A172 (cell line): ENCODE measurements around the gene KRT82. TPM values are rescaled to one million over a fixed set of nuclear protein-coding genes. Genes with fewer than 3 reads are reported as not detected.

Experiments
- DNase-seq: peaks from one replicate; pipeline ENCODE4 v3.0.0-alpha.2; 2015; ENCODE audit warnings: low spot score
- total RNA-seq: library from RNA; depleted of rRNA; stranded (reverse); fragments of >200 nt; shearing (Covaris generic); gene quantifications from 2 replicates; pipeline ENCODE4 v1.2.3, GENCODE V29; 2014

KRT82 gene
- total RNA-seq, 1 experiment from 2014 or later = not detected

DNA sequence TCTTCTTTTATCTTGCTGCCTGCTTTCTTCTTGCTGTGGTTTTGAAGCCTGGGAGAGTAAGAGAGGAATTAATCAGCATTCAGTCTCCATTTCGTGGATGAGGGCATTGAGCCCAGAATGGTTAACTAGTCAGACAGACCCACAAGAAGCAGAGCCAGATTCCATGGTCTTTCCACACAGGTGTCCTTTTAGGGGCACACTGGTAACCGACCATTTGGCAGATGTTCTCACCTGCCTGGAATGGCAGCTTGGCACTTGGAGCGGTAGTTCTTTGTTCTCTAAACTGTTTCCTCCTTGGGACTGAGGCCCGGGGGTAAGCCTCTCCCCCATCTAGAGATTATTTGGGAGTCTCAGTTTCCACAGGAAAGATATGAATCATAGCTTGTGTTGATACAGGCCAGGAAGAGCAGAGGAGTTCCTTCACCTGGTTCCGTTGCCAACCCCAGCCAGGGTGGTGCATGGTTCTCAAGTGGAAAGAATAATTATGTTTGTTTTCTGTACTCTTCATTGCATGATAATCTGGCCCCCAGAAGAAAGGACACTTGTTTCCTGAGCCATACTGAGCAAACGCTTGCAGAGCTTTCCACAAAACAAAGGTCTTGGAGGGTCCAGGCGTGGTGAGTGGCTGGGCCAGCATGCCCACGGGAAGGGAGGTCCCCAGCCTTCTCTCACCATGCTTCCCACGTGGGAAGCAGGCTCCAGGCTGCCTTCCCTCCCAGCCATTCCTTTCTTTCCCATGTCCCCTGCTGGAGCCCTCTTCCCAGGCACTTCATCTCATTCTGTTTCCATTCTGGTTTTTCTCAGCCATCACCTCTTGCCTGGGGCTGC is 30.1 kb upstream of the KRT82 start:
- DNase-seq = peak; percentile 10

DNA sequence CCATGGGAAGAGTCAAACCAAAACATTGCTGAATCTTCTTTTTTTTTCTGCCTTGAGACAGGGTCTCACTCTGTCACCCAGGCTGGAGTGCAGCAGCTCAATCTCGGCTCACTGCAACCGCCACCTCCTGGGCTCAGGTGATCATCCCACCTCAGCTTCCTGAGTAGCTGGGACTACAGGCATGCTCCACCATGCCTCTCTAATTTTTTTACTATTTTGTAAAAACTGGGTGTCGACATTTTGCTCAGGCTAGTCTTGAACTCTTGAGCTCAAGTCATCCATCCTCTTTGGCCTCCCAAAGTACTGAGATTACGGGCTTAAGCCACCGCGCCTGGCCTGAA is 29.5 kb upstream of the KRT82 start:
- DNase-seq = no peak

DNA sequence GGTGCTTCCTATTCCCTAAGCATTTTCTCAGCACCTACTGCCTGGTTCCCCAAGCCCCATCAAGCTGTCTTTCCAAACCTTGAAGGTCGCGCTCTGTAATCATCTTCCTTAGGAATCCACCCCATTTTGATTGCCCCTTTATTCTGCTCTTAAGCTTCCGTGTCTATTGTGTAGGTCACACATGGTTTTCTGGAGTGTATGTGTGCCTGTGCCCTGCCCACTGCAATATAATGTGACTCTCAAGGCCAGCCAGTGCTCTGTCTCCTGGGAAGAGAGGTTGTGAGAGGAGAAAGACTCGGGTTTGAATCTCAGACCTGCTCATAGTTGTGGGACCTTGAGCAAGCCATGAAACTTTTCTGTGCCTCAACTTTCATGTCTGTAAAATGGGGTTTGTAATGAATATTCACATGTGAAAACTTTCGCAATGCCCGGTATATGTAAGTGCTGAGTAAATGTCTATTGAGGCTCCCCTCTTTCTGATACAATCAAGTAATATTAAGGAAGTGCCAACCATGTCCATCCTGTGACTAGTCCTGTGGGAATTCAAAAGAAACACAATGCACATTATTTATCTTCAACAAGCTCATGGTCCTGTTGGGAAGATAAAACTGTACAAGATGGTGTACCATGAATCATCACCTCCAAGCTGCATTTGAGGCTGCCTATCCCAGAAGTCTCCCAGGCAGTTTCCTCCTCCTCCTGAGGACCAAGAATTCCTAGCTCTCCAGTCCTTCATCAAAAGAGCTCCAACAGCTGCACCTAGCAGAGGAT is 28.8 kb upstream of the KRT82 start:
- DNase-seq = peak; percentile 52

DNA sequence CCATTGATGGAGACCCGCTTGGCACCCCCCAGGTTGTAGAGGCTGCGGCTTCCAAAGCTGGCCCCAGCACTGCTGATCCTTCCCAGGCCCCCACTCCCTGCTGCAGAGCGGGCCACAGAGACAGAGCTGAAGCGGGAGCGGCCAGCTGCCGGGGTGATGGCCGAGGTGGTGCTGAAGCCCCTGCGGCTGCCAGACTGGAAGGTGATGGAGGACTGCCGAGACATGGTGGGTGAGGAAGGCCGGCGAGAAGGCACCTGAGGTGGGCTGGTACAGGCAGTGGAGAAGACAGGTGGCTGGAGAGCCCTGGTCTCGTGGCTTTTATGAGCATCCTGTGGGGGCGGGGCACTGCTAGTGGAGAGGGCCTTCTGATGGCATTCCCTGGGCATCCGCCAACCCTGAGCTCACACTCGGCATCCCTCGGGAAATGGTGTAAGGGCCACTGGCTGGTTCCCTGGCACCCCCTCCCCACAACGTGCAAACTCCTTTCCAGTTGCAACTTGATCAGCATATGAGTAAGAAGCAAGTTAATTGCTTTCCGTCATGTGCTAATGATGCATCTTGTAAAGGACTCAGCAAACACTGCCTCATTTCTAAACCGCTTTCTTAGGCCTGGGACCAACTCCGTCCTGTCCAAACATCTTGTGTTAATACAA is 28.1 kb upstream of the KRT82 start, which contains the start of gene KRT75:
KRT75 (minus strand) TSS at position 291 of the 653 bp plus-strand sequence; CDS start at position 224, 67 bp downstream.
- DNase-seq = peak; percentile 59

DNA sequence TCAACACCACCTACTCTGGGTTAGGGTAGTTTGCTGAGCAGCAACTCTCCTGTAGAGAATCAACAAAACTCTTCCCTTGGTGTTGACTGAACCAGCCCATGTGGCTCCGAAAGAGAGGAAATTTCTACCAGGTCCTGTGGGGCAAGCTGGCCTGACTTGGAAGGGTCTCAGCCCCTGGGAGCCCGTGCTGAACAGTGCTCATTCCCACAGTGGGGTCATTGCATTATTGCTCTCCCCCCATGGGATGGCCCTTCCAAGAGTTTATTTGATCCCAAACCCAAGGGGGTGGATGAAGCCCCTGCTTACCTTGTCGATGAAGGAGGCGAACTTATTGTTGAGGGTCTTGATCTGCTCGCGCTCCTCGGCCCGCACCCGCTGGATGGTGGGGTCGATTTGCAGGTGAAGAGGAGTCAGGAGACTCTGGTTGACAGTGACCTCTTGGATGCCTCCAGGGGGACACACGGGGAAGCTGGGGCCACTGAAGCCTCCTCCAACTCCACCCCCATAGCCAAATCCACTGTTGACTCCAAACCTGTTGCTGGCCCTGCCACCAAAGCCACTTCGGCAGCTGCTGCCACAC is 27.5 kb upstream of the KRT82 start:
- no peak for DNase-seq

DNA sequence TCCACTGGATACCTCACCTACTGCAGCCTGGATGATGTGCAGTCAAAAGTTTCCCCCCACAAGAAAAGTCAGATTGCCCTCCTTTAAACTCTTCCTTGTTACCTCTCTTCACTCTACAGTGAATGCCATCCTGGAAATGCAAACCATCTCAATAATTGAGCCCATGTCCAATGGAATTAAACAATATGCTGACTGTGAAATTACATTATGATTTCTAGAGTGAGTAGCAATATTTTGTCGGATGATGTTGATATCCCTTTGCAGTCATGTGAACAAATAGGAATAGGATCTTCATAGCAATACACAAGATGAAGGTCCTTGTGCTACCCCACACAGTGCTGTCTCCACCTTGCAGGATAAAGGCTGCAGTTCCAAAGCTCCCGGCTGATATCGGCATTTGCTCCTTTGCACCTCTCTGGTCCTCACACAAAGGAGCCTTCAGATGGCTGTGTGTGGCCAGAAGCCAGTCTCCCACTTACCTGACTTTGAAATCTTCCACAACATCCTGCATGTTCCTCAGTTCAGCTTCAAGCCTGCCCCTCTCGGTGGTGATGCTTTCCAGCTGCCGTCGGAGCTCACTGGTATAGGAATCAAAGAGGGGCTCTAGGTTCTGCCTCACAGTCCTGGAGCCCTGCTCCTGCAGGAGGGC is 26.5 kb upstream of the KRT82 start:
- DNase-seq = no peak

DNA sequence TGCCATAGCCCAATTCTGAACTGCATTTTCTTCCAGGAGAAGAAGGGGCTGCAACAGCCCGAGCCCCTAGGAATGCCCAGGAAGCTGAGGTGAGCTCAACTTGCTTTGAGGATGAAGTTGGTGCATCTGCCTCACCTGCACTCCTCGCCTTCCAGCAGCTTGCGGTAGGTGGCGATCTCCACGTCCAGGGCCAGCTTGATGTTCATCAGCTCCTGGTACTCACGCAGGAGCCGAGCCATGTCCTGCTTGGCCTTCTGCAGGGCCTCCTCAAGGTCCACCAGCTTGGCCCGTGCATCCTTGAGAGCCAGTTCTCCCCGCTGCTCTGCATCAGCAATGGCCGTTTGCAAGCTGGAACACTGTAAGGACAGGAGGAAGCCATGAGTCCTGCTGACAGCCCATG is 22.0 kb upstream of the KRT82 start:
- no peak for DNase-seq

DNA sequence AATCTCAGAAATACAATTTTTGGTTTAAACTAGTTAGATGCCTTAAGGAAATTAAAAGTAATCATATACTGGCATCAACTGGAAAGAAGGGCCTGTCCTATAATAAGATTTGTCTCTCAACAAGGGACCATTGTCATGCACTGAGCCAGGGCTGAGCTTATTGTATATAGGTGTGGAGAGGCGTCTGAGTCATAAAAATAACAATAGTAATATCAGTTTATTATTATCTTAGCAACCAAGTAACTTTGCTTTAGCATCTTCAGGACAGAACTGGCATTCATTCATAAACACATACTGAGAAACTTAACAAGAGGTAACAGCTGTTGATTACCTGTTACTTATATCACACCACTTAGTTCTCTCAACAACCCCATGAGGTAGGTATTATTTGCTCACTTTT is 20.9 kb upstream of the KRT82 start:
- no peak for DNase-seq

DNA sequence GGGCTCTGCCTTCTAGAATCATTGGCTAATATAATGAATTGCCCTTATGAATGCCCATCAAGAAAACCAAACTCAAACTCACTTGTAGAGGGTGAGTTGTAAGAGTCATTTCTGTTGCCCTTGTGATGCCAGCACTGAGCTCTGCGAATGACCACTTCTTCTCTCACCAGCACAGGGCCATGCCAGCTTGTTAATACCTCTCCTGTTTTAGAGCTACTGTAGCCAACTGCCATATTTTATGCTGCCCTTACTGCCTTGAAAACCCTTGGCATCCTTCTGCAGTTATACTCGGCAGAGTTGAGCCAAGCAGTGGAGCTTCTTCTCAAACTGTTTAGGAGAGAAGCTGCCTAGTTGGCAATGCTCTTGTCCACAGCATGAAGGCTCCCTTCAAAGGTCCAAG is 19.9 kb upstream of the KRT82 start:
- no peak for DNase-seq

DNA sequence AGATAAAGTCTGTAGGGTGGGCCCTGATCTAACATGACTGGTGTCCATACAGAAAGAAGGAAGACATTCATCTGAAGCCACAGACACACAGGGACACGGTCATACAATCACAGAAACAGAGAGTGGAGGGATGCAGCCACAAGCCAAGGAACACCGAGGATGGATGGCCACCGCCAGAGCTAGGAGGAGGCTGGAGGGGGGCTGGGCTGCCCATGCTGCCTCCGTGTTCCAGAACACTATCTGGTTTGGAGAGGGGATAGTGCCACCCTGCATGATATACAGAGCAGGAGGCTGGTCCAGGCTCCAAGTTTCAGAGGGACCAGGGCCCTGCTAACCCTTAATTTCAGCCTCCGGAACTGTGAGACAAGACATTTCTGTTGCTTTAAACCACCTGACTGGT is 19.3 kb upstream of the KRT82 start:
- no peak for DNase-seq

DNA sequence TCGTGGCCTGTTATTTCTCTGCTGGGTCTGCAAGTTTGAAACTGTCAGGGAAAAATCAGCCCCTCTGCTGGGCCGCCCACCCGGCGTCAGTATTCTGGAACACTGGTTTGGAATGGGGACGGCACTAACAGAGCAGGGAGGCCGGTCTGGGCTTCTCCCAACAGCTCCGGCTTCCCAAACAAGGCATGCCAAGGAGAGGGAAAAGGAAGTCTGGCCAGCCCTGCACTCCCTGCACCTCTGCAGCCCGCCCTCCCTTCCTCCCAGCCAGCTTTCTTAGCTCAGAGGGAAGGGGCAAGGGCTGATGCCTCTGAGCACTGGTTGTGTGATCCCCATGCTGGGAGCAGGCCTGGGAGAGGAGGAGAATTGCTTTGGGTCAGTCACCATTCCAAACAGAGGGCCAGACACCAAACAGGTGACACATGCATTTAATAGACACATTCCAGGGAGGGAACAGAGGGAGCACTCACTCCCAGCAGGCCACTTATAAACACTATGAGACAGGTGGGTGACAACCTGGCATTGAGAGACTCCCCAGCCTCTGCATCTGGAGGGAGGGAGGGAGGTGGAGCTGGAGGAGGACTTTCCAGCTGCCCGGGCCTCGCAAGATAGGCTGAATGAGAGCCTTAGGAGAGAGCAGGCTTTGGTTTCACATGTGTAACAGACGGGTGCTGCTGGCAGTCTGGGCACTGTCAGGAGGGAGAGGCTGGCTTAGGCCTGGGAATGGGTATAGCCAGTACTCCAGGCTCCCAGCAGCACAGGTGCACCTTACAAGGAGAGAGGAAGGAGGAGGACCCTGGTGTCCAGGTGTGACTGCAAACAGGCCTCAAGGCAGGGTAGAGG is 17.7 kb upstream of the KRT82 start:
- DNase-seq = no peak

DNA sequence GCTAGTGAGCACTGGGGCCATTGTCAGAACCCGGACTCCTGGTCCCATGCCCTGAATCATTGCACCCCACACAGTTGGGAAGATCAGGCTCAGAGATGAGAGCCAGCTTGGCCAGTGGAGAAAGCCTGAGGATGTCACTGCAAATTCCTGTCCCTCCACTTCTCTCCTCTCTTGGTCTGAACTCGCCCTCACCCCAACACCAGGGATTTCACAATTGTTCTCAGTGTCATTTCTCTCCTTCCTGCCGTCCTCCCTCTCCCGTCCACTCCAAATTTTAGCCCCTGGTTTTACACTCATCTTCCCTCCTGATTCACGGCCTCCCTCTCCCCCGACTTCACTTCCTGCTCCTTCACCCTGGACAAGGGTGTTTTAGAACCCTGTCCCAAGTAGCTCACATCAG is 16.9 kb upstream of the KRT82 start:
- no peak for DNase-seq

DNA sequence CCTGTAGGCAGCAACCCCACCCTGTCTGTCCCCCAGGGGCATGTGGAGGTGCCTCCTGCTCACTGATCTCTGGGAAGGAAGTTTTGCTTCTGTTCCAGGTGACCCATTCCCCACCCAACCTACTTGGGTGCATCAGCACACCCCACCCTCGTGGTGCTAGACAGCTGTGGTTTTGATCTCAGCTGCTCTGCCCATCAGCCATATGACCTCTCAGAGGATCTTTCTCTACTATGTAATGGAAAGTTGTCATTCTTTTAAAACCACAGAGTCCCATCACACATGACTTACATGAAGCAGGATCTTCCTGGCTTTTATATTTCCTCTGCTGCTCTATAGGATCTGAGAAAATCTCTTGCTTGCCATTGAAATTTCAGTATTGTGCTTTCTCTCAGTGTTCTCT is 13.5 kb upstream of the KRT82 start:
- DNase-seq = no peak

DNA sequence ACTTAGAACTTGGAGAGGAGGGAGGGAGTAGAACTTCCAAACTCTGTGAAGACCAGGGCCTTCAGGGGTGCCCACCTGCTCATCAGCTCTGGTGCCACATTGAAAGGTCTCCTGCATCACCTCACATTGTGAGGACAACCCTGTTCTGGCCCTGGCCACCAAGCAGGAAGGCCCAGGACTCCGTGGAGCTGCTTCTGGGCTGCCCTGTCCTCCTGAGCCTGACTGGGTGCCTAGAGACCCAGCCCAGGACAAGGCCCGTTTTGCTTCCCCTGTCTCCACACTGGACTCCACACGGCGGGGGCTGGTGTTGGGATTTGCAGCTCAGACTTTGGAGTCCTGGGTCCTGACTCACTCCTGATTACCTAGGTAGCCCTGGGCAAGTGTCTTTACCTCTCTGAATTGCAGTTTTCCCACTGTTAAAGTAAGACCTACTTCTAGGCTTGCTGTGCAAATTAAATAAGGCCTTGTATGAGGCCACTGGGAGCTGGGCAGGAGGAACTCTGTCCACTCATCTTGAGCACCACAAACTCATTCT is 12.5 kb upstream of the KRT82 start:
- DNase-seq = no peak

DNA sequence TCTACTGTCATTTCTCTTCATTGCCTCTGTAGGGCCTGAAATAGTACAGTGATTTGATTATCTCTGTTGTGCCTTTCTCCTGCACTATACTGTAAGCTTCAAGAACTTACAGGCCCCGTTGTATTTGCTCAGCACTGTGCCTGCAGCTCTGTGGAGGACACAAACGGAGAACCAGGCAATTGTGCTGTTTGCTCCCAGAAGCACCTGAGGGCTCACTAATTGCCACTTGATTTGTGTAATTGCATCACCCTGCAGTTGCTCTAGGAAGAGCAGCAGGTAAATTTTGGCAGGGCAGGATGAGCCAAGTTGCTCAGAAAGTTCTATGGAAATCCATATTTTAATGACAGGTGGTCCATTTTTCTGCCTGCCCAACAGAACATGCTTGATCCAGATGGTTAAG is 11.6 kb upstream of the KRT82 start:
- no peak for DNase-seq

DNA sequence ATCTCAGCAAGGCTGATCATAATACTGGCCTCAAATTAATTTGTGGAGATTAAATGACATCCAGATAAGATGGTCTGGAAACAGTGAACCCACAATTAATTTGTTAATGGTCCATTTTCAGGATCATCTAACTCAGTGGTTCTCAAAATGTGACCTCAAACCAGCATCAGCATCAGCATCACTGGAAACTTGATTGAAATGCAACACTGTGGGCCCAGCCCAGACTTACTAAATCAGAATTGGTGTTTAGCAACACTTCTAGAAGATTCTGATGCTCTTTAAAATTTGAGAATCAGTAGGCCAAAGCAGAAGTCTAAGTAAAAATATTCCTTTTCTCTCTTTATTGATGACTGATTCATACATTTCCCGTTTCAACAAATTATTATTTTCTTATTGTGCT is 10.7 kb upstream of the KRT82 start:
- no peak for DNase-seq

DNA sequence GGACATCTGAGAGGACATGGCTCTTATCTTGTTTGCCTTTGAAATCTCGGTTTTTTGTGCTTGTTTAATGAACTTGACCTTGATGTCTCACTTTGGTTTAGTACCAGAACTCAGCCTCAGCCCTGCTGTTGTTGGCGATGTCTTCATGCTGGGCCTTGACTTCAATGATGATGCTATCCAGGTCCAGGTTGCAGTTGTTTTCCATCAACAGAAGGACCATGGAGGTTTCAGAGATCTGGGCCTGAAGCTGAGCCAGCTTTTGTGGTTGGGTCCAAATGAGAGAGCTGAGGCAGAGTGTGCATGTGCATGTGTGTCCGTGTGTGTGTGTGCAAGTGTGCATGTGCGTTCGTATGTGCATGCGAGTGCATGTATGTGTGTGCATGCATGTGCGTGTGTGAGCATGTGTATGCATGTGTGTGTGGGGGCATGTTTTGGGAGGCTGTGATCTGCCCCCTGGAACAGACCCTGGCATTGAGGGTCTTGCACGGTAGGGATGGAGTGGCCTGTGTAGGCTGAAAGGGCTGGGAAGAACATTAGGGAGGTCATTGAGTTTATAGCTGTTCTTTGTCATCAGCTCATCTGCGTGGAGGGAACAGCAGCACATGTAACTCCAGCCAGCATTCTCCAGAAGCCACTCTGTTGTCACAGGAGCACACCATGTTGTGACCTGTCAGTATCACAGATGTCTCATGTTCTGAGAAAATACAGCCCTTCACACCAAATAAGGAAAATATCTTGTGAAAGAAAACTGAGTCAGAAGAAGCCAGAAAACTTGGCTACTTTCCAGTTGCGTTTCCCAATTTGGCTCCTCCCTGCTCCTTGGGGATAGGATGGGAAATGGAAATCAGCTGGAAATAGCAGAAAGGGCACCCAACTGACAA is 10.0 kb upstream of the KRT82 start:
- peak; percentile 37 for DNase-seq

DNA sequence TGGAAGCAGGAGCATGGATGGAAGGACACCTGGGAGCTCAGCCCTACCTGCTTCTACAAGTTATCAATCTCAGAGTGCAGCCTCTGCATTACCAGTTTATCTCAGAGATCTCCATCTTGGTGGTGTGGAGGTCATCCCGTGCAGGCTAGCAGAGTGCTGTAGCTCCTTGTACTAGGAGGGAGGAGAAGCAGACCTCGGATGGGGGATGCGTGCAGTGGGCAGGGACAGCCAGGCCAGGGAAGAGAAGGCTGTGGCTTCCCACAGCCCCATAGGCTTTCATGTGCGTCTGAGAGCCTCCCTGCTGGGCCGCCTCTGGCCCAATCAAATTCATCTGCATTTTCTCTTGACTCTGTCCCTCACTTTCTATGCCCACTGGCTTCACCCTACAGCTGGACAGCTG is 8.8 kb upstream of the KRT82 start:
- no peak for DNase-seq

DNA sequence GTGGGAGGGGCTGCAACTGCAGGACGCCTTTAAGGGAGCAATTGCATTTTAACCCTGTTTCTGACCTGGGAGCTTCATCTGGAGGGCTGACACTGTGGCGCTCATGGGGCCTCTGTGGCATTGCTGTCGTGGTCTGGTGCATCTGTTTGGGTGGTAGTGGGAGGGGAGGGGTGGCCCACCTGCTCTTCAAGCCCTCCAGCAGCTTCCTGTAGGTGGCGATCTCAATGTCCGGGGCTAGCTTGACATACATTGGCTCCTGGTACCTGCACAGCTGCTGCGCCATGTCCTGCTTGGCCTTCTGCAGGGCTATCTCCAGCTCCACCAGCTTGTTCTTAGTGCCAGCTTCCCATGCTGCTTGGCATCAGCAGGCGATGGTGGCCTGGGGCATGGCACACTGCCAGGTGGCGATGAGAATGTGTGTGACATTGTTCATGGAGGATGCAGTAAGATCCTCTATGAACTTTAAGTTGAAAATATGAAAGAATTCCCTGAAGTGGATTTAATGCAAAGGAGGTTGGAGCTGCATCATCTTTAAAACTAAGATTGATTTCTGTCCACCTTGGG is 7.7 kb upstream of the KRT82 start:
- DNase-seq = no peak
